HG02870 (cell line): ENCODE measurements around the gene CCDC148.
A peak's percentile ranks its signal among the peaks of the same experiment; 100 is the strongest.
"Not testable (repeated sequence)": the region's sequence is repeated elsewhere in the genome, so short reads cannot be mapped to it uniquely, and the experiment has no call there.

Source experiments
- ATAC-seq: cut with Tn5 transposase; IDR thresholded peaks from one replicate; pipeline ENCODE4 v1.9.1; 2021; ENCODE audit warnings: mild to moderate bottlenecking, moderate library complexity; ENCODE audit not compliant: unreplicated experiment

The CCDC148 gene

DNA sequence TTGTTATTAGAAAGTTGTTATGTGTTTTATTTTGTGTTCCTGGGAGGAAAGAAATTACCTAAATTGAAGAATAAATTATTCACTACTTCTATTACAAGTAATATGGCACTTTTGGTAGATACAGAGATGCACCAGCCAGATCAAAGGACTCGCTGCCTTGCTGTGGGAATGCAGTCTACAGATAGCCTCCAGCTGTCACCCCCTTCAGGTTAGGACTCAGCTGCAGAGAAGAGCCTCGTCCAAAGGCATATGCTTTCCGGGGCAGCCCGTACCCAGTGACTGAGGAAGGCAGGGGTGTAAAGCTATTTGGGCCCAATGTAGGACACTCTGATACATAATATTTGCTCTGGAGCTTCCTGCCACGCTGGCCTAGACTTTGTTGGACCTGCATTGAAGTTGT is 90.2 kb downstream of the CCDC148 start:
- ATAC-seq: no peak

DNA sequence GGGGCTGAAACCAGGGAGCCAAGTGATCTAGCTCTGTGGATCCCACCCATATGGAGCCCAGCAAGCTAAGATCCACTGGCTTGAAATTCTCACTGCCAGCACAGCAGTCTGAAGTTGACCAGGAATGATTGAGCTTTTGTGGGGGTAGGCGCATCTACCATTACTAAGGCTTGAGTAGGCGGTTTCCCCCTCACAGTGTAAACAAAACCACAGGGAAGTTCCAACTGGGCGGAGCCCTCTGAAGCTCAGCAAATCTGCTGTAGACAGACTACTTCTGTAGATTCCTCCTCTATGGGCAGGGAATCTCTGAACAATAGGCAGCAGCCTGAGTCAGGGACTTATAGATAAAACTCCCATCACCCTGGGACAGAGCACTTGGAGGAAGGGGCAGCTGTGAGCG is 96.7 kb downstream of the CCDC148 start:
- ATAC-seq: peak; percentile 80

DNA sequence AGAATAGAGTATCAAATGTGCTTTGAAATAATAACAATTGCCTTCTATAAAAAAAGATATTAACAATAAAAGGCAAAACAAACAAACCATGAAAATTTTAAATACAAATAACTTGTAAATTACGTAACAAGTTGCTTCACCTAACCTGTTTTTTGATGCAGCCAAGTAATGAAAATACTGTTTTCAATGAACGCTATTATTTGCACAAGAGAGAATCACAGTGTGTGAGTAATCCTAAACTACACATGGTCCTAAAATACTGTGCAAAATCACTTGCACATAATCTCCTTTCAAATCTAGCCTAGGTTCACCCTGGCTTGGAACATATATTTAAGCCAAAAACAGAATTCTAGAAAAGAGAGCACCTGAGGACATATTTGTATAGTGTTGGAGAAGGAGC is 98.9 kb downstream of the CCDC148 start:
- ATAC-seq: no peak

DNA sequence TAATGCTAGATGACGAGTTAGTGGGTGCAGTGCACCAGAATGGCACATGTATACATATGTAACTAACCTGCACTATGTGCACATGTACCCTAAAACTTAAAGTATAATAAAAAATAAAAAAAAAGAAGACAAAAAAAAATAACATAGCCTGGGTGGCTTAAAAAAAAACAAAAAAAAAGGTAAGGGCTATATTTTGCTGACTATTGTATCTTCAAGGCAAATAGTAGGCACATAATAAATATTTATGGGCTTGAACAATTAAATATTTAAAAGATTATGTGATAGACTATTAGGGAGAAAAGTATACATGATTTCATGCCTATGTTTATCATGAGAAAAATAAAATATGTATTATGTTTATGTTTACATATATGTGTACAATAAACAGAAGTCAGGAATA is 99.4 kb downstream of the CCDC148 start:
- no peak for ATAC-seq

DNA sequence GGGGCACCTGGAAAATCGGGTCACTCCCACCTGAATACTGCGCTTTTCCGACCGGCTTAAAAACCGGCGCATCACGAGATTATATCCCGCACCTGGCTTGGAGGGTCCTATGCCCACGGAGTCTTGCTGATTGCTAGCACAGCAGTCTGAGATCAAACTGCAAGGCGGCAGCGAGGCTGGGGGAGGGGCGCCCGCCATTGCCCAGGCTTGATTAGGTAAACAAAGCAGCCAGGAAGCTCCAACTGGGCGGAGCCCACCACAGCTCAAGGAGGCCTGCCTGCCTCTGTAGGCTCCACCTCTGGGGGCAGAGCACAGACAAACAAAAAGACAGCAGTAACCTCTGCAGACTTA is 105.1 kb downstream of the CCDC148 start:
- not testable (repeated sequence) for ATAC-seq

DNA sequence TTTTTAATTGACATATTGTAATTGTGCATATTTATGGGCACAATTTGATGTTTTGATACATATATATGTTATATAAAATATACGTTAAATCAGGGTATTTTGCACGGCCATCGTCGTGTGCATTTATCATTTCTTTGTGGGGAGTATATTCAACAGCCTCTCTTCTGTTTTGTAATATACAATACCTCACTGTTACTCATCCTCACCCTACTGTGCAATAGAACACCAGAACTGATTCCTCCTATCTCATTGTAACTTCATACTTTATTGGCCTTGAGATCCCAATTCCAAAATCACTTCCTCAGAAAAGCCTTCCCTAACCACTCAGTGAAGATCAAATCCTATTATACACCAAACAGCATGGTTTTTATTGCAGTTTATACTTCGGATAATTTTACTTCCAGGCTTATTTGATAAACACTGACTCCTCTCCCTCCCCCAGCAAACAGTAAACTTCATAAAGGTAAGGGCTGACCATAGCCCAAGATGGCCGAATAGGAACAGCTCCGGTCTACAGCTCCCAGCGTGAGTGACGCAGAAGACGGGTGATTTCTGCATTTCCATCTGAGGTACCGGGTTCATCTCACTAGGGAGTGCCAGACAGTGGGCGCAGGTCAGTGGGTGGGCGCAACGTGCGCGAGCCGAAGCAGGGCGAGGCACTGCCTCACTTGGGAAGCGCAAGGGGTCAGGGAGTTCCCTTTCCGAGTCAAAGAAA is 105.6 kb downstream of the CCDC148 start:
- not testable (repeated sequence) for ATAC-seq

DNA sequence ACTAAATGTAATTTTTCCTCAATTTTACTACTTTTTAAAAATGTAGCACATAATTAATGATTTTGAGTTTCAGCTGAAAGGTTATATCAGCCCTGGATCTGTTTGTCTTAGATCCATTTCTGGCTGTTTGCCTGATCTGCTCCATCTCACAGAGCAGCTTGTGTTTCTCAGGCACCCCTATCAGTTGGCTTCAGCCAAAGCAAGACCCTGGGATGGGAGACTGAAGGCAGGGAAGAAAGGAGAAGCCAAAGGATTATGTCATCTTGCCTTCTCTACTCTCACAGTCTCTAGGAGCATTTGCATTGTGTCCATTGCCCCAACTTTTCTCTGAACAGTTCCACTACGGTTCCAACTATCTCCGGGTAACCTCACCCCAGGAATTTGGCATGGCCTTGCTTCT is 110.5 kb downstream of the CCDC148 start:
- ATAC-seq: no peak

DNA sequence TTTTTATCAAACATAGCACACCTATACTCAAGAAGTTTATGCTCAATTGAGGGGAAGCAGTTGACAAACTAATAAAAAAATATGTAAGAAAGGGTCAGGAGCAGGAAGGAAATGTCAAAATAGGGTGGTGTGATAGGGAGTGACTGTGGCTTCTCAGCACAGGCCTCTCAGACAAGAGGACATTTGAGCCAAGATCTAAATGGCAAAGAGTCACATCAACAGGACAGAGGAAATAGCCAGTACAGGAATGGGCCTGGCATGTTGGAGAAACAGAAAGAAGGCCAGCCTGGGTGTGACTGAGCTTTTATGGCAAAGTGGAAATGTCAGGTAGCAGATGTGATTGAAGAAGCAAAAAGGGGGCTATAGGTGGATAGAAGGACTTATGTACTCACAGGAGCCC is 117.0 kb downstream of the CCDC148 start:
- ATAC-seq: no peak

DNA sequence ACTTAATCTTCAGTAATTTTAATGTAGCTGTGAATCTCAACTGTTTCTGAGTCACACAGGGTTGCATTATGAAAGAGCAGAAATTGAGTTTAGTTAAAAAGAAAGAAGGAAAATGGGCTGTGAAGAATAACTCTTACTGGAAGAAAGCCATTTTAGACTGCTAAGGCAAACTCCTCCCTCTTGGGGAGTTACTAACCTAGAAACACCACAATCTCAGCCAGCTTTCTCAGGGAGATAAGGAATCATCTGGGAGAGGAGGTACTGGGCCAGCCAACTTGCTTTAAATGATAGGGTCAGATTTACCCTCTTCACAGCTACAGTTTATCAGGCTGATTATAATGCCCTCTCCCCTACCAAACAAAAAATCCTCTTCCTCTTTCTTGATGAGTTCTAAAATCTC is 119.5 kb downstream of the CCDC148 start:
- no peak for ATAC-seq

DNA sequence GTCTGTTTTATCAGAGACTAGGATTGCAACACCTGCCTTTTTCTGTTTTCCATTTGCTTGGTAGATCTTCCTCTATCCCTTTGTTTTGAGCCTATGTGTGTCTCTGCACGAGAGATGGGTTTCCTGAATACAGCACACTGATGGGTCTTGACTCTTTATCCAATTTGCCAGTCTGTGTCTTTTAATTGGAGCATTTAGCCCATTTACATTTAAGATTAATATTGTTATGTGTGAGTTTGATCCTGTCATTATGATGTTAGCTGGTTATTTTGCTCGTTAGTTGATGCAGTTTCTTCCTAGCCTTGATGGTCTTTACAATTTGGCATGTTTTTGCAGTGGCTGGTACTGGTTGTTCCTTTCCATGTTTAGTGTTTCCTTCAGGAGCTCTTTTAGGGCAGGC is 124.8 kb downstream of the CCDC148 start:
- ATAC-seq: not testable (repeated sequence)

DNA sequence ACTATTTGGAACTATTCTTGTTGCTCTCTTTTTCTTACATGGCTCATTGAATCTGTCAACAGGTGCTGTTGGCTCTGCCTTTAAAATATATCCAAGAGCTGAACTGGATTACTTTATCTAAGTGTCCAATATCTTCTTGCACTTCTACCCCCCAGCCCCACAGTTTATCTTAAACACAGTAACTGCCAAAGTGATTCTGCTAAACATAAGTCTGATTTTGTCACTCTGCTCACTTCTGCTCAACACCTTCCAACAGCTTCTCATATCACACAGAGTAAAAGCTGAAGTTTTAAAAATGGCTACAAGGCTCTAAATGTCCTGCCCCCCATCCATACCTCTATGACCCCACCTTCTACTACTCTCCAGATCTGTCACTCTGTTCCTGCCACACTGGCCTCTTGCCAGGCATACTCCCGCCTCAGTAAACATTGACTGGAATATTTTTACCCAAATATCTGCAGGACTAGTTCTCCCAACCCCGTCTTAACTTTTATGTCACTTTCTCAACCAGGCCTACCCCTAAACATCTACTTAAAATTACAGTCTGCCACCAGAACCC is 130.7 kb downstream of the CCDC148 start:
- no peak for ATAC-seq

DNA sequence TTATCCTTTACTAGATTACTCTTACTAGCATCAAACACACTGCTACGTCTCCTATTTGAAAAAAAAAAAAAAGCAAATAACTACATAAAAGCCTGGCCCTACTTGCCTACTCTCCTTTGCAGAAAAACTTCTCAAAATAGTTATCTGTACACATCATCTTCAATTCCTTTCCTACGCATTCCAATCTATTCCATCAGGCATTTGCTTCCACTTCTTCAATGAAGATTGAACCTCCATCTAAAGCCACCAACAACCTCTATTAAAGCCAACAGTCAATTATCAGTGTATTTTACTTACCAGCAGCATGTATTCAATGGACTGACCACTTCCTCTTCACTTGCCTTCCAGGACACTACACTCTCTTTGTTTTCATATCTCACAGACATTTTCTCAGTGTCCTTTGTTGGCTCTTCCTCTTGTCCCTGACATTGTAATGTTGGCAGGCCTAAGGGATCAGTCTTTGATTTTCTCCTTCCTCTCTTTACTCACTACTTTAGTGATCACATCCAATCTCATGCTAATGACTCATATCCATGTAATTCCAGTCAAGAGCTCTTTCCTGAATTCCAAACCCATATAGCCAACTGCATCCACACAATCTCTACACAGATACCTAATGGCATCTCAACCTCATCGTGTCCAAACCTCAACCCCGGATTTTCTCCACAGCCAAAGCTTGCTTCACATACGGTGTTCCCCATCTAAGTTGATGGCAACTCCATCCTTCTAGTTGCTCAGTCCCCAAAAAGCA is 131.3 kb downstream of the CCDC148 start:
- ATAC-seq: no peak

DNA sequence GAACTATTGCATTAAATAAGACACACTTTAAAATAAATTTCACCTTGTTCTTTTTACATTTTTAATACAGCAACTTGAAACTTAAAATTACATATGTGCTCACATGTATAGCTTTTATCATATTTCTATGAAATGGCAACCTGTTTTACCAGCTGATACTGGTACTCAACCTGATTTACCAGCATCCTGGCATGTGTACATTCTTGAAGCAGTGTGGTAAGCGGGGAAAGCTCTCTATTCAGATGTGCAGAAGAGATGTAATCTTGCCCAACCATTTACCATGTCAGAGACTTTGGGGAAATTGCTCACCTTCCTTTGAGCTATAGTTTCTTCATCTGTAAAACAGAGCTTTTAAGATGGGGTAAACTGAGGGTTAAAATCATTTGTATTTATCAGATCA is 133.2 kb downstream of the CCDC148 start:
- ATAC-seq: no peak

DNA sequence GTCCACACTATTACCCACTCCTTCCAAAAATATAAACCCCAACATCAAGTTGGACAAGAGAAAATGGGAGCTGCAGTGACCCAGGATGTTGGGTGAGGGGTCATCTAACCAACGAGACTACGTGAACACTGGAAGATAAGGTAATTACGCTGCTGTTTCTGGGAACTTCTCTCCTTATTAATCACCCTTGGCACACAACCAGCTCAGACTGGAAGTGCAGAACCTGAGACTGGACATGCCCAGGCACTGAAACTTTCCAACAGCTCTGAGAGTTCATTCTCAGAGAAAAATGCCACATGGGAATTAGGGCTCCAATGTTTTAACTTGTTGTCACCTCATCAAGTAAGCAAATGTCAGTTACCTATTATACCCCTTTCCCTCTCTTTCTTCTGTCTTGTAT is 135.3 kb downstream of the CCDC148 start:
- no peak for ATAC-seq

DNA sequence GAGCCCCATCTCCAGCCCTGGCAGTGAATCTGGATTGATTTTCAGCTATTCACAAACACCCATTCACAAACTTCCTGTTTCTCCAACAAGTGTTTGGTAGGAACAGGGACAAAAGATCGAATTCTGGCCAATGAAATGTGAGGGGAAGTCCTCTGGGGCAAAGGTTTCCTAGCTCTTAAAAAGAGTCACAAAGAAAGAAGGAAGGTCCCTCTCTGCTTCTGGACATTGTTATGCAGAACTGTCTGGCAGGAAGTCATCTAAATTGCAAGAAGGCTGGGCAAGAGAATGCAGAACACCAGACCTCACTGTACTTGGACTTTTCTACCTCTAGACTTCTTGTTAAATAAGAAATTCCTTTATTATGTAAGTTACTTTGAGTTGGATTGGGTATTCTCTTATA is 137.3 kb downstream of the CCDC148 start:
- ATAC-seq: no peak

DNA sequence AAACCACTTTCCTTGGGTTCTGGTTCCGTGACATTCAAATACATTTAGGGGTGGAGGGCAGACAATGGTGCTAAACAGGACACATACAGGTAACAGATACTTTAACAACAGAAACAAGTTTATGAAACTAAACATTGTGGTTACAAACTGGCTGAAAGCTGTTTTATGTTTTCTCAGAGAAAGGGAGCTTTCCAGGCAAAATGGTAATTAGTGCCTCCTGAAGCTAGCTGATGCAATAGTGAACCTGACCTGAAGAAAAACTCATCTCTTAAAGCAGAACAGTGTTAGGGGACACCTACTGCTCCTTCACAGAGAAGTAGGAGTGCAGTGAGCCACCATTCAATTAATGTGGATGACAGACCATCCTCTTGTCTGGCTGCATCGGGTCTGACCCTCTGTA is 138.9 kb downstream of the CCDC148 start:
- no peak for ATAC-seq

DNA sequence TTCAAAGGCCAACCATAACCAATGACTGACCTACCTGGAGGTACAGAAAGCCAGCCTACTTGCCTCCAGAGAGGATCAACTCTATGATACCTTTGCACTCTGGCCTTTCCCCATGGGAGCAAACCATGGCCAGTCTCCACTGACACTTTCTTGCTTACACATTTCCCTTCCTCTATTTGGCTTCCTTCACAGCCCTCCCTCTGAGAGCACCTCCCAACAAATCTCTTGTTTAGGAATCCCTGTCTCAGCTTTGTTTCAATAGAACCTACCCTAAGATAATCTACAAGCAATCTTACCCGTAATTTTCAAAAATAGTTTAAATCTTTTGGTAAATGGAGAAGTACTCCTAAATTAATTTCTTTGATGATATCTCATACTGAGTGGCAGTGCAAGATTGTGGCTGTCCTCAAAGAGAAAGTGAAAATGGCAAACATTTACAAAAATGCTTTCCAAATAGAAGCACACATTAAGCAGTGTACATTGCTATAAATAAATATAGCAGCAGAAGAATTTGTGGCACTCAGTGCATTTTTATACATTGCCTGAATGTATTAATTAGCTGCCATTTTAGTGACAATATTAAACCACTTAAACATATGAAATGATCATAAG is 140.6 kb downstream of the CCDC148 start:
- no peak for ATAC-seq

DNA sequence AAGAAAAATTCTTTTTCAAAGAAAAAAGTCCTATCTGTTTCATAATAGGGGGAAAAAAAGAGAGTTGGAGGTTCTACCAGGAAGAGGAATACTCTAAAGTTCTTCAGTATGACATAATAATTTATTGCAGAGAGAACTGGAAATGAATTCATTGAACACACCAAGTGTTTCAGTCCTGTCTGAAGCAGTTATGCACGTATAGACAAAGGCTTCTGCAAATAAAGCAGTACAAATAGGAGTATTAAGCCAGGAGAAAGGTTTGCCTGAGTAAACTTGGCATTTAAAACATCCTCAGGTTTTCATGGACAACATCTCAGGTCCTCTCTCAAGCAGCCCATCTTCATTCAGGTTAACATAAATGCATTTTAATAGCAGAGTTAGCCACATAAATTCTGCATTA is 141.6 kb downstream of the CCDC148 start:
- no peak for ATAC-seq

DNA sequence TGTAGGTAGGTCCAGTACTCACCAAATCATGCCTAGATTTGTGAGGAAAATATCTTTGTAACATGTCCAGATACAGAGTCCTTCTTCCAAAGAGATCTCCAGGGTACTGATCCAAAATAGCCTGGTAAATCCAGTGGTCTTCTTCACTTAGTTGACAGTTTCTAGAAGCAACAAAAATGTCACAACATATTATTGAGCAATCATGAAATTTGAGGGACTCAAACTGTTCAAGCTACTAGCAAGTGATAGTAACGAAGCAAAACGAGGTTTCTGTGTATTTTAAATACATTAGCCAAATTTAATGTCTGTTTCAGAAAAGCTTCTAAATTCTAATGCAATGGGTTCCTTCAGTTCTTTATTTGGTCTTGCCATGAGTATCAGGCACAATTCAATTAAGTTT is 142.8 kb downstream of the CCDC148 start:
- ATAC-seq: no peak

DNA sequence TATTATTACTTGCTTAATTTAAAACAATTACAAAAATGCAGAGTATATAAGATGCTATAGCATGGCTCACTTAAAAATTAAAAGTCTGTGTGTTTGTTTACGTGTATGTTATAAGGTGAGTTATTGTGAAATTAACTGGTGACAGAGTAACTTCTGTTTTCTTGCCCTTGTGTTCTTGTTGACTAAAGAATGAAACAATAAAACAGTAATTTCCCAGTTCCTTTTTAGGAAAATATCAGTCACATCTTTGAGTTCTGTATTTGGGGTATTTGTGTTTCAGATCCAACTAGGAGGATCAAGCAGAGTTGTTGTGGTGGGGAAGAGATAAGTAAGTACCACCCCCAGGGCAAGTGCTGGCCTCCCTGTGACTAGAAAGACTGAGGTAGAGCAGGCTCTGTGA is 143.6 kb downstream of the CCDC148 start:
- no peak for ATAC-seq

DNA sequence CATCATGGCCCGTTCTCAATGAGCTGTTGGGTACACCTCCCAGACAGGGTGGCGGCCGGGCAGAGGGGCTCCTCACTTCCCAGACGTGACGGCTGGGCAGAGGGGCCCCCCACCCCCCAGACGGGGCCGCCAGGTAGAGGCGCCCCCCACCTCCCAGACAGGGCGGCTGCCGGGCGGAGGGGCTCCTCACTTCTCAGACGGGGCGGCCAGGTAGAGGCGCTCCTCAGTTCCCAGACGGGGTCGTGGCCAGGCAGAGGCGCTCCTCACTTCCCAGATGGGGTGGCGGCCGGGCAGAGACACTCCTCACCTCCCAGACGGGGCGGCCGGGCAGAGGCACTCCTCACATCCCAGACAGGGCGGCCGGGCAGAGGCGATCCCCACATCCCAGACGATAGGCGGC is 146.1 kb downstream of the CCDC148 start:
- ATAC-seq: not testable (repeated sequence)

DNA sequence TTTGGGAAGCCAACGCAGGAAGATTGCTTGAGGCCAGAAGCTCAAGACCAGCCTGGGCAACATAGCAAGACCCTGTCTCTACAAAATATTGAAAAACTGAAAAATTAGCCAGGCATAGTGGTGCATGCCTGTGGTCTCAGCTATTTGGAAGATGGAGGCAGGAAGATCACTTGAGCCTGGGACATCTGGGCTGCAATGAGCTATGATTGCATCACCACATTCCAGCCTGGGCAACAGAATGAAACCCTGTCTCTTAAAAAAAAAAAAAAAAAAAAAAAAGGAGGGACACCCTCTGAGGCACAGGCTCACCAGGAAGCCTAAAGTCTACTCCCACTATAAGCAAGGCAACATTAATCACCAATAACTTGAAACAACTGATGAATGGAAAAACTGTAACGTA is 151.1 kb downstream of the CCDC148 start:
- no peak for ATAC-seq
